HK-2 (cell line): ENCODE data around the gene FARSA.
"Not testable (repeated sequence)": the region's sequence is repeated elsewhere in the genome, so short reads cannot be mapped to it uniquely, and the experiment has no call there.

ENCODE experiments used
- DNase-seq: peaks from one replicate; pipeline ENCODE4 v3.0.0-alpha.2; 2018; ENCODE audit not compliant: unreplicated experiment

FARSA gene

DNA sequence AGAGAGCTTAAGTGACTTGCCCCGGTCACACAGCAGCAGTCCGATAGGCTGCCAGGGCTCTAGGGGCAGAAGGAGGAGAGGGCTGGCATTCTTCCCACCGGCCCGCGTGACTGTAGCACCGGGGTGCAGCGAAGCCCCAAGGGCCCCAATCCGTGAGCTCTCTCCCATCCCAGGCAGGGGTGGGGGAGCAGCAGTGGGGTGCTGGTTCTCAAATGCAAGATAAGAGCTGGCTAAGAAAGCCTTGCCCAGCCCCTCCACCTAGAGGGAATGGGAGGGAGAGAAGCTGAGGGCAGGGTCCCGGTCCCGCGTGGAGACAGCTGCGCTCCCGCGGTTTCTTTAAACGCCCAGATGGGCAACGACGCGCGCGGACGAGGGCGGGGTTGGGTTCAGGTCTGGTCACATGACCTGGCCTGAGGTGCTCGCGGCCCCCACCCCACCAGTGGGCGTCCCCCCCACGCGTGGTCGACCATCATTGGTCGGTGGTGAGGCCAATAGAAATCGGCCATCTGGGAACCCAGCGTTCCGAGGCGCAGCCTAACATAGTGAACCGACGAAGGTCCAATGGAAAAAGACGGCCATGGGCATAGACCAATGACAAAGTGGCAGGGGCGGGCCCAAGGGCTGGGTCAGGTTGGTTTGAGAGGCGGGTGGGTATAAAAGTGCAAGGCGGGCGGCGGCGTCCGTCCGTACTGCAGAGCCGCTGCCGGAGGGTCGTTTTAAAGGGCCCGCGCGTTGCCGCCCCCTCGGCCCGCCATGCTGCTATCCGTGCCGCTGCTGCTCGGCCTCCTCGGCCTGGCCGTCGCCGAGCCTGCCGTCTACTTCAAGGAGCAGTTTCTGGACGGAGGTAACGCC is 4.6 kb upstream of the FARSA start, which contains the start of gene CALR:
Gene CALR (plus strand): TSS at position 683 of the 852 bp plus-strand sequence. CDS start 71 bp downstream, at position 754.
- DNase-seq = peak; percentile 100

DNA sequence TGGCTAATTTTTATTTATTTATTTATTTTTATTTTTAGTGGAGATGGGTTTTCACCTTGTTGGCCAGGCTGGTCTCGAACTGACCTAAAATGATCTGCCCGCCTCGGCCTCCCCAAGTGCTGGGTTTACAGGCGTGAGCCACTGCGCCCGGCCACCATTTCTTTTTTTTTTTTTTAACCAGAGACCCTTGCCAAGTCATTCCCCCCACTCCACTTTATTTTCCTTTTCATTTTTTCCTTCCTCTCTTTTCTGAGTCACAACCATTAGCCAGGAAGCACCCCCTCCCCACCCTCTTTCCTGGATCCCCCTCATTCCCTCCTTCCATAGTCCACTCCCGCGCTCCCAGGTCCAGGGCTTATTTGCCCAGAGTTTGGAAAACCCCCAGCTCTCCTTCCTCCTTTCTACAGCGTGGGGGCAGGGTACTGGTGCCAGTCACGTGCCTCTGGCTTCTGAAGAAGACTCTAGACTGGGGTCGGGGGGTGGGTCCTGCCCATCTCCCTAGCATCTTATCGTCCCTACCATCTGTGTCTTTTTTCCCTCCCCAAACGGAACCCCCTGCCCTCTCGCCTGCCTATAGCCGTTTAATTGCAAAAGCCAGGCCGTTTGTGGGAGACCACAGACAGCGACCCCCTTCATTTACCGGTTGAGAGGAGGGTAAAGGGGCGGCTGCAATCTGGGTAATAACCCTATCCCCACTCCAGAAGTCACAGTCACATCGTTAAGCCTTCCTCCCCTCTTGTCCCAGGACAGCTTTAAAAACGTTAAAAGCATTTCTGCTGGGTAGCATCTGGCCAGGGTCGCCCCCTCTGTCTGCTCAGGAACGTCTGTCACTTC is 3.8 kb upstream of the FARSA start:
- DNase-seq = peak; percentile 64

DNA sequence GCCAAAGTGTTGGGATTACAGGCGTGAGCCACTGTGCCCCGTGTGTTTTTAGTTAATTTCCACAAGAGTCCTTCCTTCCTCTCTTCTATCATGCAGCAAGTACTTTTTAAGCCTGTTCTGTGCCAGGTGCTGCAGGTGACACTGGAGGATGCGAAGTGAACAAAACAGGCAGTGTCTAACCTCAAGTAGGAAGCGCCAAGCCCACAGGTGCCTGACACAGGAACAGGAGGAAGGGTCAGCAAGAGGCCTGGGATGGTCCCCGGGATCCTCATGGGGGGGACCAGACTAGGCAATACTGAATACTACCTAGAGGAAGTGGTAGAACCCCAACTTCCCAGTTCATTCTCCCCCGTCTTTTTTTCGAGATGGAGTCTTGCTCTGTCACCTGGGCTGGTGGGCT is 3.1 kb upstream of the FARSA start:
- no peak for DNase-seq

DNA sequence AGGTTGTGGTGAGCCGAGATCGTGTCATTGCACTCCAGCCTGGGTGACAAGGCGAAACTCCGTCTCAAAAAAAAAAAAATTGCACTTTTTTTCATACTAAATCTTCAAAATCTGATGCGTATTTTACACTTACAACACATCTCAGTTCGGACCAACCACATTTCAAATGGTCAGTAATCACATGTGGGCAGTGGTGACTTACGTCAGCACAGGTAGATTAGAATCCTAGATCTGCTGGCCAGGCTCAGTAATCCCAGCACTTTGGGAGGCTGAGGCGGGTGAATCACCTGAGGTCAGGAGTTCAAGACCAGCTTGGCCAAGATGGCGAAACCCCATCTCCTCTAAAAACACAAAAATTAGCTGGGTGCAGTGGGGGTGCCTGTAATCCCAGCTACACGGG is 1.6 kb upstream of the FARSA start:
- no peak for DNase-seq

DNA sequence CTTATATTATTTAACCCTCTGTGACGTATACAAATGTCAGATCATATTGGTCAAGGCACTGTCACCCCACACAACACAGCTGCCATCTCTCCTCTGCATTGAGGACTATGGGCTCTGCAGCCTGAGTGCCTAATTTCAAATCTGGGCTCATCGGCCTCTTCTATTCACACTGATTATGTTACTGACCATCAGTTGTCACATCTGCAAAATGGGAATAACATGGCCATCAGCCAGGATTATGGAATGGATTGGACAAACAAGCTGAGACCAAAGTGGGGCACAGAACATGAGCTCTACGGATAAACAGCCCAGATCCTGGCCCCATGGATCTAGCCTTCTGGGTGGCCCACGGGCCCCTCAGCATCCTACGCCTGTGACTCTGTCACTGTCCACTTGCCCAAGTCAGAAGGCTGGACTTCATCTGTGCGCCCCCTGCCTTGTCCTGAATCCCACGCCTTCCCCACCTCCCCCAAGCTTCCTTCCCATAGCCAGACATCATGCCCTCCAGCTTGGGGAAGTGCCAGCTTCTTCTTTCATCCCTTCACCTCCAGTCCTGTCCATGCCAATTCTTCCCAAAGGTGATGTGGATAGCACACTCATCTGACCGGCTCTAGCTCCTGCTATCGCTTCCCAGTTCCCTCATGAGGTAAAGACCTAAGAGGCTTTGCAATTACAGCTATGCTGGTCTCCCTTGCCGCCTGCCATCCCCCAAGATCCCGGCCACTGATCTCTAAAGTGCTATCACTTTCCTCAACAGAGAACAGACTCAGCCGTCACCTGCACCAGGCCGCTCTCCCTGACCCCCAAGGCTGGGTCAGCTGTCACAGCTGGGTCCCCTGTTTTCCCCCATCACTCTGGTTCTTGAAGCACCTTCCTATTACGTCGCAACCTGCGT is 872 bp downstream of the FARSA start:
- no peak for DNase-seq

DNA sequence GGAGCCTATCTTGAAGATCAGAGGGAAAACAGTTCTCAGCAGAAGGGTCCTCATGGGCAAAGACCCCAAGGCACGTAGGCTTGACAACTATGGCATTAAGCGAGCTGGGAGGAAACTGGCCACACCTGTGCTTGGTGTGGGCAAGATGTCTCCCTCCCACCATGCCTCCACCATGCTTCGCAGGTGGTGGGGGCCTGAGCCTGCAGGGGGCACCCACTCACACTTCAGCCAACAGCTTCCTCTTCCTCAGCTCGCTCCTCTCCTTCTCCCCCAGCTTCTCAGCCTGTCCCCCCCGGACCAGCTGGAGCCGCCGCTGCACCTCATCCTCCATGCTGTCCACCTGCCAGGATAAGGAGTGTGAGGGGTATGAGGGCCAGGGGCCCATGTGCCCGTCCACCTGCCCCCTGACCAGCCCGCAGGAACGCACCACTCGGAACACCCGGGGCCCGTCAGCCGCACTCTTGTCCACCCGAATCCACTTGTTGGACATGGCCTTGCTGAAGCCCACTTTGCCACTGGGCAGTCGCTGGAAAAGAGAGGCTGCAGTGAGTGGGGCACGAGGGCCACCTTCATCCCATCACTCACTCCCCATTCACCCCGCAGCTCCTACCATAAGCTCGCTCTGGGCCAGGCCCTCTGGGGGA is 3.4 kb downstream of the FARSA start:
- DNase-seq = no peak

DNA sequence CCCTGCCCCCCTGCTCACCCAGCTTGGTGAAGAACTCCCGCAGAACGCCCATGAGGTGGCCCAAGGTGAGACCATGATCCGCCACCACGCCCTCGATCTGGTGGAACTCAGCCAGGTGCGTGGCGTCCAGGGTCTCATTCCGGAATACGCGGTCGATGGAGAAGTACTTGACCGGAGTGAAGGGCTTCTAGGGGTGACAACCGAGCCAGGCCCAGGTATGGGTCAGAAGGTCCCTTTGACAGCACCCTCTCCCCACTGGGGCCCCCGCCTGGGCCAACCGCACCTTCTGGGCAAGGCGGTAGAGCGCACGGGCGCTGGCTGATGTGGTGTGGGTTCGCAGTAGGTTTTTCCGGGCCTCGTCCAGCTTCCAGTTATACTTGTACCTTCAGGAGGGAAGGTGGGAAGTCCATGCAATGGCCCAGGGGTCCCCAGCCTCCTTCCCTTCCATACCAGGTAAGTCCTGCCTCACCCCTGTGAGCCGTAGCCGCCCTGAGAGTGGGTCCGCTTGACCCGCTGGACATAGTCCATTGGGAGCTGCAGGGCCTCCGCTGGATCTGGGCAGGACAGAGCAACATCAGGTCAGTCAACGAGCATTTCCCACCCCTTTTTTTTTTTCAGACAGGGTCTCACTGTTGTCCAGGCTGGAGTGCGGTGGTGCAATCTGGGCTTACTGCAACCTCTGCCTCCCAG is 8.7 kb downstream of the FARSA start:
- DNase-seq = no peak

DNA sequence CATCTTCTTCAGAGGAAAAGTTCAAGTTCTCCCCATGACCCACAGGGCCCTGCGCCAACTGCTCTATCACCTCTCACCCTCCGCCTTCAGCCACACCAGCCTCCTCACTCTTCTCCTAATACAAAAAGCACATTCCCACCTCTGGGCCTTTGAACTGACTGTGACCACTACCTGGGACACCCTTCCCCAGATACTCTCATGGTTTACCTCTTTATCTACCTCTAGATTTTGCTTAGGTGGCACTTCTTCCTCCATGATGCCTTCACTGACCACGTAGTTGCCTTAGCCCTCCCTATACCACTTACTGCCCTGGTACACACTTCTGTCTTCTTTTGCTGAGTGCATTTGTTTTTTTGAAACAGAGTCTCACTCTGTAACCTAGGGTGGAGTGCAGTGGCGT is 10.6 kb downstream of the FARSA start:
- DNase-seq = no peak

DNA sequence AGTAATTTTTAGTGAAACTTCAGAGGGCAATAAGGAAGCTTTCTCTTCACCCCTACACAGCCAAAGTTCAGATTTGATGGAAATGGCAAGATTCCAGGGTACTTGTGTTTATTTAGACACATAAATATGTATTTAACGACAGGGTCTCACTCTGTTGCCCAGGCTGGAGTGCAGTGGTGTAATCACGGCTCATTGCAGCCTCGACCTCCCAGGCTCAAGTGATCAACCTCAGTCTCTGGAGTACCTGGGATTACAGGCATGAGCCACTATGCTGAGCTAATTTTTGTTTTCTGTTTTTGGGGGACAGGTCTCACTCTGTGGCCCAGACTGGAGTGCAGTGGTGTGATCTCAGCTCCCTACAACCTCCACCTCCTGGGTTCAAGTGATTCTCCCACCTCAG is 12.5 kb downstream of the FARSA start:
- no peak for DNase-seq

DNA sequence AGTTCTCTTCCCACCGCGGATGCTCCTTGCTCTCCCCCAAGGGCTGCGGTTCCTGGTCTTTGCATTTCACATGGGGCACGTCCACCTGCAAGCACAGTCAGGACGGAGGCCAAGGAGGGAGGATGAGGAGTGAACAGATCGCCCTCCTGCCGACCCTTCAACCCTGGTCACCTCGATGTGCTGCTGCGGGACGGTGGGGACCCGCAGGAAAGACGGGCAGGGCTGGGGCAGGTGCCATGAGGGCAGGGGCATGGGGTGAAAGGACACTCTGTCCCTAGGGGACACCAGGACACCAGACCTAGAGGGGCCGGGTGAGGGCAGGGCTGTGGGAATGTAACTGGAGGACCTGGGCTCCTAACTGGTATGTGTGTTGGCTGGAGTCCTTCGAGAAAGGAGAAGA is 15.3 kb downstream of the FARSA start:
- no peak for DNase-seq

DNA sequence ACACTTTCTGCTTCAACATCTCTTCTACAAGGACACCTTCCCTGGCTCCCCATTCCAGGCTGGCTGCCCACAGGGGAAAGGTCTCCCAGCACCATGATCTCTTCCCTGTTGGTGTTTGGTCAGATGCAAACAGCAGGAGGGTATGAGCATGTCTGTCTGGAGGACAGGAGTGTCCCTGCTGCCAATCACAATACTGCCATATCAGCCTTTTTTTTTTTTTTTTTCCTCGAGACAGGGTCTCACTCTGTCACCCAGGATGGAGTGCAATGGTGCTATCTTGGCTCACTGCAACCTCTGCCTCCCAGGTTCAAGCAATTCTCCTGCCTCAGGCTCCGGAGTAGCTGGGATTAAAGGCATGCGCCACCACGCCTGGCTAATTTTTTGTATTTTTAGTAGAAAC is 17.7 kb downstream of the FARSA start:
- DNase-seq = not testable (repeated sequence)

DNA sequence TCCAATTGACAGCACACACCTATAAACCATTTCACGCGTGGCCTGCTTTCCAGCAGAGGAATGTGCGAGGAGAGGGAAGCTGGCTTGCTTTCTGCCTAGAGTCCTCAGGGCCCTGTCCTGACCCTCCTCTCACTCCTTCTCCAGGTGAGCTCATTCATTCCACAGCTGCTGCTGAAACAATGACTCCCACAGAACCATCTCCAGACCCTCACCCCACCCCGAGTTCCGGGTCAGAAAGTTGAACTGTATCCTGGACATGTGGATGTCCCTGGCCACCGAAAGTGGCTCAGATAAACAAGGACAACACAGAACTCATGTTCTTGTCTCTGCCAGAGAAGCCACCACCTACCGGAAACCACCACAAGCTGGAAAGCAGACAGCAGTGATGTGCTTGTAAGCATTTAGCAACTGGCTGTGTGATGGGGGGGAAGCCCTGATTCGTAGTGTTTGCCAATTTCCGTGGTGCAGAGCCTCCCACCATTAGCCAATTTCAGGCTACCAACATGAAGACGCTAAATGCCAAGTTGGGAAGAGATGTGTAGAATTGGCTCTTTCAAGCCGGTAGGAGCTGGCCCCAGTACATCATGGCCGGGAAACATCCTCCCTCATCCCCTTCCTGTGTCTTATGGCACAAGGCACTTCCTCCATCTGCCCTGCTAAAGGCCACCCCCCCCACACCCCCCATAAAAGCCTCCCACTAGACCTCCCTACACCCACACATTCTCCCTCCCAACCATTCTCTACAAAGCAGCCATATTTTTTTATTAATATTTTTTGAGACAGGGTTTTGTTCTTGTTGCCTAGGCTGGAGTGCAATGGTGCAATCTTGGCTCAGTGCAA is 19.4 kb downstream of the FARSA start:
- DNase-seq = no peak

DNA sequence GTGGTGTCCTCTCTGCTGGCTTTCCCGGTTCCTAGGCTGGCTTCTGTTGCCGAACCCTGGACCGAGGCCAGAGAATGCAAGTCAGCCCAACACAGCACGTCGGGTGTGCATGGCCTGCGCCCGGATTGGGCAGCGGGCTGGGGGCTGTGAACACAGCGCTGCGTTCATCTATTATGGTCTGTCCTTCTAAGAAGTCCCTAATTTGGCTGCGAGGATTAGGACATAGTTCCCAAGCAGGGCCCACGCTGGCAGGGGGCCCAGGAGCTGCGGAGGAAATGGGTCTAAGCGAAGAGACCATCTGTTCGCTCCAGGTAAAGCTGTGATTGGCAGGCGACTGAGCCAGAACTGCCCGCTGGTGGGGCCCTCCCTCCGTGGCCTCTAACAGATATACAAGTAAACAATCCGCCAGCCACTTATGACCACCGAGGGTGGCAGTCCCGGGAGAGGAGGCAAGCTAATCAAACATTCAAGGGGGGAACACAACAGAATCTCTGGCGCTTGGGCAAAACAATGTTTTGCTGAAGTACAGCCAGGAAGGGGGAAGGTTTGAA is 20.4 kb downstream of the FARSA start:
- no peak for DNase-seq

DNA sequence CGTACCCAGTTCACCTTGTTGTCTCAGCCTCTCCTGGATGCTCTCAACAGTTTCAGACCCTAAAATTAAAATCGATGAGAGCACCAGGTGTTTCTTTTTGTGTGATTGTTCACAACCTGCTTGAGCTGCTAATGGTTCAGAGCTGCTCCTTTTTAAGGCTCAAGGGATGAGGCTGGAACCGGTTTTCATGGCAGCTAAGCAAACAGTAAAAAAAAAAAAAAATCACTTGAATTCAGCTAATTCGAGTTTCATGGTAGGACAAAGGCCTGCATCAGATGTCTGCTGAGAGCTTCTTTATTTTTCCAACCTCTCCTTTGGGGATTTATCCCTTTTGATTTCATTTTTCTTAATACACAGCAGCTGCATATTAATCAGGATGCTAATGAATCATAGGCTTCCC is 20.9 kb downstream of the FARSA start:
- DNase-seq = no peak

DNA sequence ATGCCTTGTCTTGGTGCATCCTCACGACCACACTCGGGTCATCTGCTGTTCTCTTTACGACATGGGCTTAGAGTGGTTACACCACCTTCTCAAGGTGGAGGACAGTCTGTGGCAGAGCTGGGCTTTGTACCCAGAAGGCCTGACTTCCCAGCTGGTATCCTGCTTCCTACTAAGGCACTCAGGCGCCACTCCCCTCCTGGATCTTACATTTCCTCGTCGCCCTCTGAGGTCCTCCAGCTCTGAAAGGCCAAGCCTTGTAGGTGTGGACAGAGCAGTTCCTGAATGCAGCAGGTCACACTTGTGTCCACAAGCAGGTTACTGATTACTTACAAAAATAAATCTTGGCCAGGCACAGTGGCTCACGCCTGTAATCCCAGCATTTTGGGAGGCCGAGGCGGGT is 26.3 kb downstream of the FARSA start:
- no peak for DNase-seq

DNA sequence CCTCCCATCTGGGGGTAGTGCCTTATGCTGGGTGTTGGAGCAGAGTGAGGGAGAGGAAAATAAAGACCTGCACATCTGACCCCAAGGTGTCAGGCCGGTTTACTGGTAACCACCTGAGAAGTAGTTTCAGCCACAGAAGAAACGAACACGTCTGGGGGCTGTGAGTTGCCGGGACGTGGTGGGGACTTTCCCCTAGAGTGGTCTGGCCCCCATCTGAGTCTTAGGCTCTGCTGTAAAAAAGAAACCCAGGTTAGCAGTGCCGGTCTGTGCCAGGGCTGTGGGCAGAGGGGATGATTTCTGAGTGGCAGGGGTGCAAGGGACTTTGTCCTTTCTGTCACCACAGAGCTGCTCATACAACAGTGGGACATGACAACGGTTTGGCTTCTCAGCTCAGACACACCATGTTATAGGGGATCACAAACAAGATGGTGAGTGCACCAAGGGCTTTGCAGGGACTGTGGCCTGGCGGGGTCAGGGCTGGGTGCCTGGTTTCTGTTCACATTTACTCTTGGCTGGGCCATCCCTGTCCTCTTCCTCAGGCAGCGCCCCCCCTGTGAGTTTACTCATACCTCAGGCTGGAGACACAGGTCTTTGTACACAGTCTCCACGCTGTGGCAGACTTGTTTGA is 33.5 kb downstream of the FARSA start:
- no peak for DNase-seq

DNA sequence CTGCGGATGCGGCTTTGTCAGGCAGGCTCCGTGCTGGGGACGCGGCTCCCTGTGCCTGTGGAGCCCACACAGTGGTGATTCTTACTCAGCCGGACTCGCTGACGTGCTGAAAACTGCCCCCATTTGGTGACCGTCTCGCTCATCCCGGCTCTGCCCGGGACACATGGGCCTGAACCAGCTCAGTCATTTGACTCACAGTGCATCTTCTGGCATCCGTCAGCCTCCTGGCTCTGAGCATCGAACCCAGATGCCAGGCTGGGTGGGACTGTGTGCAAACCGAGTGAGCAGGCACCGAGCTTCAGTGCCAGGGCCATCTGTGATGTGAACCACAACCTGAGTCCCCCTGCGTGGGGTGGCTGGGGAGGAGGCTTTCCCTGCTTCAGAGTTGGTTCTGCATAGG is 37.1 kb downstream of the FARSA start:
- DNase-seq = no peak

DNA sequence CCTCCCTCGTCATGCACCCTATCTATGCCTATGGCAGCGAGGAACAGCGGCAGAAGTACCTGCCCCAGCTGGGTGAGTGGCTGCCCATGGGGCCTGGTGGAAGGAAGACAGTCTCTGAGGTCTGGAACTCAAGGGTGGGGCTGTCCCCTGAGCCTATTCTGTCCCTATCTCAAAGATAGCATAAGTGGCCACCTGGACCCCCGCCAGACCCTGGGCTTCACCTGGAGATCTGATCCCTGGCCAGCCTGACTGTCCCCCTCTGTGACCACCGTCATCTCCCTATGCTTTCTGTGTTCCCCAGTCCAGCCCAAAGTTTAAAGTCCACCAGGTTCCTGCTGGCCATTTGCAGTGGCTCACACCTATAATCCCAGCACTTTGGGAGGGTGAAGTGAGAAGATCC is 39.9 kb downstream of the FARSA start:
- DNase-seq = no peak

DNA sequence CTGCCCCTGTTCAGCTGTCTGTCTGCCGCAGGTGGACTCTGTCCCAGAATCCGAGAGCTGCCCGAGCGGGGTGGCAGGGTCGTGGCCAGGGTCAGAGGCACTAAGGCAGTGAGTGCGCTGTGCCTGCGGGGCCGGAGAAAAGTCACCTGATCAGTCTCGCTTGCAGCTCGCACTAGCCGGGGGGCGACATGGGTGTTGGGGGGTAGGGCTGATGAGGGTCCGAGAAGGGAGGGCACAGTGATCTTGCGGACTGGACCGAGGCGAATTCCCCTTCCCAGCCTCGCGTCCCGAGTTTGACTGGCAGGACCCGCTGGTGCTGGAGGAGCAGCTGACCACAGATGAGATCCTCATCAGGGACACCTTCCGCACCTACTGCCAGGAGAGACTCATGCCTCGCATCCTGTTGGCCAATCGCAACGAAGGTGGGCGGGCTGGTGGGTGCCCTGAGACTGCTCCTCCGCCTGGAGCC is 41.9 kb downstream of the FARSA start:
- peak; percentile 26 for DNase-seq
